Sigmoid colon (tissue), 7 donors: ENCODE data around the gene KAZN. TPM values are rescaled to one million over a fixed set of nuclear protein-coding genes. Genes with fewer than 3 reads are reported as not detected.

Source experiments
- DNase-seq: peaks from one replicate; pipeline ENCODE4 v3.0.0-alpha.2; 2019
- H3K27ac ChIP-seq, 4 donors: fragments of 200-600 bp; sonication (generic); one replicate each; pipeline ENCODE4 v1.5.1; 2016 to 2019; ENCODE audit warnings: mild to moderate bottlenecking in 1 of 4
- H3K27me3 ChIP-seq, 3 donors: fragments of 200-600 bp; sonication (generic); one replicate each; pipeline ENCODE4 v1.5.1; 2019; ENCODE audit warnings: mild to moderate bottlenecking in 1 of 3
- H3K36me3 ChIP-seq, 4 donors: fragments of 200-600 bp; sonication (generic); one replicate each; pipeline ENCODE4 v1.5.1; 2016 to 2019
- H3K4me1 ChIP-seq, 4 donors: fragments of 200-600 bp; sonication (generic); one replicate each; pipeline ENCODE4 v1.5.1; 2017 to 2019
- H3K4me3 ChIP-seq, 4 donors: fragments of 200-600 bp; sonication (generic); one replicate each; pipeline ENCODE4 v1.5.1; 2017 to 2019; ENCODE audit warnings: mild to moderate bottlenecking in 2 of 4, moderate library complexity in 1 of 4
- H3K9me3 ChIP-seq, 4 donors: fragments of 200-600 bp in 3 of 4; sonication (generic) in 3 of 4; one replicate each; pipeline versions ENCODE4 v1.5.1 to v1.6.1; 2013 to 2019
- CTCF ChIP-seq, 4 experiments: fragments of 450-650 bp in 3 of 4; fragments of 200-600 bp in 1 of 4; IDR thresholded peaks; one replicate each; pipeline ENCODE4 v1.5.1; 2016 to 2019; ENCODE audit warnings: antibody characterized with exemption in 4 of 4, mild to moderate bottlenecking in 3 of 4, moderate library complexity in 2 of 4
- EP300 ChIP-seq, 4 donors: sonication (generic); formaldehyde crosslinking; IDR thresholded peaks; one replicate each; pipeline ENCODE4 v1.6.1; 2017; ENCODE audit warnings: antibody characterized with exemption in 4 of 4
- POLR2A ChIP-seq, 2 donors: fragments of 450-650 bp; IDR thresholded peaks; one replicate each; pipeline ENCODE4 v1.6.1; 2016; ENCODE audit warnings: antibody characterized with exemption in 2 of 2, mild to moderate bottlenecking in 2 of 2, moderate library complexity in 2 of 2
- POLR2AphosphoS5 ChIP-seq, 4 donors: sonication (generic); formaldehyde crosslinking; IDR thresholded peaks; one replicate each; pipeline ENCODE4 v1.6.1; 2017; ENCODE audit warnings: antibody characterized with exemption in 4 of 4
- WGBS, 2 donors: extraction: QIAGEN DNeasy Blood & Tissue Kit; methylation state at CpG; one replicate each; pipeline ENCODE4 v1.1.7; 2013; 5-methylcytosine and 5-hydroxymethylcytosine counted together
- intact Hi-C: fragments of 100-400 bp; cut with DNase I; formaldehyde crosslinking; loops from one replicate; pipeline ENCODE4 v1.15.1; 2023
- polyA plus RNA-seq, 3 donors: library from polyadenylated mRNA; stranded (reverse); fragments of 200-250 nt; gene quantifications; one replicate each; pipeline ENCODE4 v1.2.3, GENCODE V29; 2013
- total RNA-seq, 4 donors: library from RNA; depleted of rRNA; stranded (reverse); fragments of >200 nt; gene quantifications; one replicate each; pipeline ENCODE4 v1.1.0, GENCODE V29; 2016
- donor health status: healthy with polysubstance abuse.
- donor health status: Bipolar disorder and iron deficiency.
- donor health status: healthy.

KAZN gene
- total and polyA plus RNA-seq, 7 donors, result 2.5 to 11.4 (median 5.6) TPM

- Histone ChIP-seq H3K27me3 (no peaks in the 10 kb centered on the region), H3K4me1 (no peaks in the 10 kb centered on the region), H3K4me3 (no peak overlapping the region), H3K36me3 (no peaks in the 10 kb centered on the region), H3K27ac (no peak overlapping the region), H3K9me3 (peaks cover 0 to 7% (median 2%) of the 10 kb centered on the region in 4 donors)
- intact Hi-C loops, result no loop called here
- WGBS, 2 donors, result 40 to 58% methylated on average over 3 of the region's 3 CpGs
- no peak for DNase-seq
- TF ChIP-seq POLR2AphosphoS5 (IDR thresholded peaks at IDR 0.05) (no peak), POLR2A (IDR thresholded peaks at IDR 0.05) (no peak), CTCF (IDR thresholded peaks at IDR 0.05) (no peak), EP300 (IDR thresholded peaks at IDR 0.05) (no peak)
Measured at GRCh38 chr1:14613926-14614325, 15.4 kb downstream of the KAZN start.

- Histone ChIP-seq H3K9me3 (peaks cover 0 to 7% (median 2%) of the 10 kb centered on the region in 4 donors), H3K27ac (no peak overlapping the region), H3K27me3 (no peaks in the 10 kb centered on the region), H3K4me3 (no peak overlapping the region), H3K36me3 (no peaks in the 10 kb centered on the region), H3K4me1 (no peaks in the 10 kb centered on the region)
- intact Hi-C loops, result no loop called here
- no peak for DNase-seq
- 81 to 91% methylated on average over 6 of the region's 6 CpGs for WGBS, 2 donors
- no peak for TF ChIP-seq EP300 (IDR thresholded peaks at IDR 0.05)
Measured at GRCh38 chr1:14614341-14614740, 15.9 kb downstream of the KAZN start.

- H3K9me3 ChIP-seq, result peaks cover 0 to 7% (median 2%) of the 10 kb centered on the region in 4 donors
- no peaks in the 10 kb centered on the region for H3K36me3 ChIP-seq
- no peak for TF ChIP-seq CTCF (IDR thresholded peaks at IDR 0.05)
- TF ChIP-seq EP300 (IDR thresholded peaks at IDR 0.05), result no peak
- TF ChIP-seq POLR2AphosphoS5 (IDR thresholded peaks at IDR 0.05), result no peak
- TF ChIP-seq POLR2A (IDR thresholded peaks at IDR 0.05), result no peak
- no peaks in the 10 kb centered on the region for H3K4me1 ChIP-seq
- no peak overlapping the region for H3K27ac ChIP-seq
- H3K4me3 ChIP-seq, result no peak overlapping the region
- WGBS, 2 donors, result 89 to 91% methylated on average over 12 of the region's 12 CpGs
- intact Hi-C loops, result no loop called here
- no peaks in the 10 kb centered on the region for H3K27me3 ChIP-seq
- no peak for DNase-seq
Measured at GRCh38 chr1:14615549-14616218, 17.2 kb downstream of the KAZN start.

GRCh38 chr1:14616632-14617396 is 18.3 kb downstream of the KAZN start:
- H3K9me3 ChIP-seq, result peaks cover 0 to 7% (median 2%) of the 10 kb centered on the region in 4 donors
- H3K36me3 ChIP-seq, result no peaks in the 10 kb centered on the region
- intact Hi-C loops, result no loop called here
- no peak overlapping the region for H3K27ac ChIP-seq
- H3K4me1 ChIP-seq, result no peaks in the 10 kb centered on the region
- DNase-seq, result no peak
- no peak overlapping the region for H3K4me3 ChIP-seq
- H3K27me3 ChIP-seq, result no peaks in the 10 kb centered on the region
- TF ChIP-seq CTCF (IDR thresholded peaks at IDR 0.05) (no peak), EP300 (IDR thresholded peaks at IDR 0.05) (no peak), POLR2A (IDR thresholded peaks at IDR 0.05) (no peak), POLR2AphosphoS5 (IDR thresholded peaks at IDR 0.05) (no peak)
- 81 to 88% methylated on average over 11 of the region's 11 CpGs for WGBS, 2 donors

GRCh38 chr1:14617791-14618190 is 19.3 kb downstream of the KAZN start:
- TF ChIP-seq CTCF (IDR thresholded peaks at IDR 0.05) (no peak), POLR2A (IDR thresholded peaks at IDR 0.05) (no peak), EP300 (IDR thresholded peaks at IDR 0.05) (no peak), POLR2AphosphoS5 (IDR thresholded peaks at IDR 0.05) (no peak)

More at GRCh38 chr1:14617791-14618190, 19.3 kb downstream of the KAZN start:
- 93 to 97% methylated on average over 7 of the region's 7 CpGs for WGBS, 2 donors
- Histone ChIP-seq H3K27ac (no peak overlapping the region), H3K4me1 (no peaks in the 10 kb centered on the region), H3K36me3 (no peaks in the 10 kb centered on the region), H3K9me3 (peaks cover 0 to 7% (median 2%) of the 10 kb centered on the region in 4 donors), H3K4me3 (no peak overlapping the region), H3K27me3 (no peaks in the 10 kb centered on the region)
- intact Hi-C loops, result no loop called here
- no peak for DNase-seq
